H1 (cell line): ENCODE measurements around the gene PRR16. TPM values are rescaled to one million over a fixed set of nuclear protein-coding genes. Genes with fewer than 3 reads are reported as not detected.

Source experiments
- CTCF ChIA-PET: fragments of 300-600 bp; sonication (Branson Sonifier 250); formaldehyde crosslinking; loops from one replicate; lab custom pipeline; 2021; ENCODE audit not compliant: partially characterized antibody; lab: Charles Lee
- POLR2A ChIA-PET: fragments of 300-600 bp; sonication (Branson Sonifier 250); formaldehyde crosslinking; loops from one replicate; lab custom pipeline; 2021; ENCODE audit warnings: inconsistent platforms; ENCODE audit not compliant: partially characterized antibody; lab: Charles Lee
- DNase-seq, 2 experiments: peaks; one replicate each; pipeline versions ENCODE4 v3.0.0 to v3.0.0-alpha.2; 2010 to 2022; ENCODE audit warnings: low spot score in 2 of 2, low read depth in 1 of 2, mixed read lengths in 1 of 2
- FAIRE-seq: peaks from 2 replicates; lab custom pipeline; 2011; peaks lifted over from hg19 to GRCh38; lab: Jason Lieb, UNC
- H2AFZ ChIP-seq: 2 replicates; pipeline ENCODE4 v1.8.1; 2012; ENCODE audit warnings: low read length, inconsistent platforms
- H2AK5ac ChIP-seq: 2 replicates; pipeline ENCODE4 v1.6.1; 2013; ENCODE audit warnings: low read depth, low read length
- H2BK120ac ChIP-seq: replicated peaks from 2 replicates; pipeline ENCODE3; 2013; ENCODE audit warnings: low read depth, low read length, inconsistent platforms
- H2BK12ac ChIP-seq: 2 replicates; pipeline ENCODE4 v1.6.1; 2013; ENCODE audit warnings: low read depth, low read length
- H2BK15ac ChIP-seq: 2 replicates; pipeline ENCODE4 v1.6.1; 2013; ENCODE audit warnings: low read length
- H2BK20ac ChIP-seq: 2 replicates; pipeline ENCODE4 v1.6.1; 2013; ENCODE audit warnings: low read length
- H2BK5ac ChIP-seq: 2 replicates; pipeline ENCODE4 v1.6.1; 2013; ENCODE audit warnings: low read depth, low read length
- H3K14ac ChIP-seq: 2 replicates; pipeline ENCODE4 v1.6.1; 2013; ENCODE audit warnings: inconsistent platforms; ENCODE audit not compliant: insufficient read length
- H3K18ac ChIP-seq: 2 replicates; pipeline ENCODE4 v1.6.1; 2013; ENCODE audit warnings: low read length; ENCODE audit errors: extremely low read depth
- H3K23ac ChIP-seq: 2 replicates; pipeline ENCODE4 v1.6.1; 2013; ENCODE audit warnings: inconsistent platforms; ENCODE audit not compliant: insufficient read length
- H3K23me2 ChIP-seq: 2 replicates; pipeline ENCODE4 v1.6.1; 2013; ENCODE audit warnings: low read depth, low read length
- H3K27ac ChIP-seq: 2 replicates; pipeline ENCODE4 v1.6.1; 2011; ENCODE audit warnings: low read depth, low read length, inconsistent platforms
- H3K27me3 ChIP-seq, 4 experiments: replicated peaks in 1 of 4; 1 replicate in 1 of 4; 2 replicates in 3 of 4; pipeline versions ENCODE4 v1.6.1 to v1.8.1; 2011 to 2013; ENCODE audit warnings: low read length in 3 of 4, mild to moderate bottlenecking in 3 of 4, inconsistent platforms in 2 of 4, mixed read lengths in 2 of 4, moderate library complexity in 1 of 4; ENCODE audit not compliant: control insufficient read depth in 3 of 4, insufficient read depth in 3 of 4; ENCODE audit errors: extremely low read depth in 1 of 4
- H3K36me3 ChIP-seq, 4 experiments: 2 replicates each; pipeline versions ENCODE4 v1.6.1 to v1.8.1; 2011 to 2013; ENCODE audit warnings: mild to moderate bottlenecking in 4 of 4, low read length in 3 of 4, moderate library complexity in 2 of 4, control low read depth in 1 of 4, inconsistent platforms in 1 of 4; ENCODE audit not compliant: insufficient read depth in 4 of 4, control insufficient read depth in 2 of 4
- H3K4ac ChIP-seq: replicated peaks from 2 replicates; pipeline ENCODE3; 2013; ENCODE audit warnings: low read length, low read depth, mixed read lengths, inconsistent platforms; ENCODE audit not compliant: insufficient read length
- H3K4me1 ChIP-seq, 4 experiments: replicated peaks in 1 of 4; 1 replicate in 1 of 4; 2 replicates in 3 of 4; pipeline versions ENCODE4 v1.6.1 to v1.8.1; 2011 to 2013; ENCODE audit warnings: low read length in 3 of 4, inconsistent platforms in 2 of 4, mixed read lengths in 1 of 4; ENCODE audit not compliant: insufficient read depth in 4 of 4, control insufficient read depth in 3 of 4
- H3K4me2 ChIP-seq, 2 experiments: 2 replicates each; pipeline versions ENCODE4 v1.6.1 to v1.8.1; 2011 to 2013; ENCODE audit warnings: low read depth in 2 of 2, low read length in 2 of 2, control low read depth in 1 of 2, inconsistent platforms in 1 of 2, mild to moderate bottlenecking in 1 of 2; ENCODE audit not compliant: insufficient read depth in 1 of 2
- H3K4me3 ChIP-seq, 4 experiments: fragments of 200-600, 300-600 bp in 1 of 4; sonication (generic), shearing (Covaris generic), sonication (Bioruptor Twin) in 1 of 4; 2 replicates each; pipeline versions ENCODE4 v1.5.1 to v1.8.1; 2011 to 2016; ENCODE audit warnings: low read length in 4 of 4, low read depth in 3 of 4, control low read depth in 2 of 4, inconsistent platforms in 2 of 4, mild to moderate bottlenecking in 2 of 4, mixed read lengths in 1 of 4, moderate library complexity in 1 of 4; ENCODE audit not compliant: insufficient read depth in 2 of 4; ENCODE audit errors: extremely low read depth in 1 of 4
- H3K56ac ChIP-seq: replicated peaks from 2 replicates; pipeline ENCODE3; 2013; ENCODE audit warnings: low read depth, mild to moderate bottlenecking, mixed read lengths, low read length, inconsistent platforms; ENCODE audit not compliant: insufficient read length
- H3K79me1 ChIP-seq: 2 replicates; pipeline ENCODE4 v1.6.1; 2013; ENCODE audit warnings: low read depth, low read length, control low read depth
- H3K79me2 ChIP-seq, 2 experiments: 2 replicates each; pipeline versions ENCODE4 v1.6.1 to v1.8.1; 2012 to 2013; ENCODE audit warnings: low read length in 2 of 2, mild to moderate bottlenecking in 2 of 2, inconsistent platforms in 1 of 2; ENCODE audit not compliant: insufficient read depth in 2 of 2, control insufficient read depth in 1 of 2
- H3K9ac ChIP-seq, 4 experiments: replicated peaks in 1 of 4; 1 replicate in 1 of 4; 2 replicates in 3 of 4; pipeline versions ENCODE4 v1.6.1 to v1.8.1; 2011 to 2013; ENCODE audit warnings: low read depth in 3 of 4, low read length in 3 of 4, control low read depth in 2 of 4, mild to moderate bottlenecking in 2 of 4, moderate library complexity in 2 of 4, inconsistent platforms in 1 of 4; ENCODE audit errors: extremely low read depth in 1 of 4
- H3K9me3 ChIP-seq, 2 experiments: 2 replicates each; pipeline versions ENCODE4 v1.6.1 to v1.8.1; 2012 to 2013; ENCODE audit warnings: mild to moderate bottlenecking in 2 of 2, moderate library complexity in 2 of 2, control low read depth in 1 of 2, inconsistent platforms in 1 of 2, low read depth in 1 of 2, low read length in 1 of 2, mixed read lengths in 1 of 2; ENCODE audit not compliant: insufficient read depth in 2 of 2
- H4K20me1 ChIP-seq, 2 experiments: replicated peaks in 1 of 2; 2 replicates each; pipeline versions ENCODE3 to v1.8.1; 2011 to 2013; ENCODE audit warnings: inconsistent platforms in 2 of 2, low read length in 2 of 2, mild to moderate bottlenecking in 1 of 2; ENCODE audit not compliant: insufficient read depth in 2 of 2, control insufficient read depth in 1 of 2
- H4K5ac ChIP-seq: 2 replicates; pipeline ENCODE4 v1.6.1; 2013; ENCODE audit warnings: low read length, low read depth, mixed read lengths, inconsistent platforms; ENCODE audit not compliant: insufficient read length
- H4K8ac ChIP-seq: 2 replicates; pipeline ENCODE4 v1.8.0; 2013; ENCODE audit warnings: mild to moderate bottlenecking, moderate library complexity, low read length, inconsistent platforms; ENCODE audit not compliant: insufficient read depth; ENCODE audit errors: extremely low read depth
- H4K91ac ChIP-seq: replicated peaks from 2 replicates; pipeline ENCODE3; 2013; ENCODE audit warnings: low read length, mixed read lengths, inconsistent platforms; ENCODE audit not compliant: insufficient read length
- CEBPB ChIP-seq: IDR thresholded peaks from 2 replicates; pipeline ENCODE4 v1.6.1; 2012; ENCODE audit warnings: low read depth, low read length
- CREB1 ChIP-seq: IDR thresholded peaks from 2 replicates; pipeline ENCODE4 v1.6.1; 2012; ENCODE audit warnings: inconsistent platforms
- RAD21 ChIP-seq, 2 experiments: IDR thresholded peaks in 1 of 2; conservative IDR thresholded peaks in 1 of 2; 2 replicates each; pipeline ENCODE4 v1.6.1; 2011; ENCODE audit warnings: low read depth in 2 of 2, low read length in 2 of 2, improper control_type of control experiment in 1 of 2, inconsistent platforms in 1 of 2, mild to moderate bottlenecking in 1 of 2, moderate library complexity in 1 of 2
- SAP30 ChIP-seq: fragments of 300-600 bp; sonication (generic); IDR thresholded peaks from 2 replicates; pipeline ENCODE4 v1.7.1; 2012; ENCODE audit warnings: low read length, moderate library complexity, mild to moderate bottlenecking, inconsistent platforms; ENCODE audit not compliant: insufficient read depth, insufficient replicate concordance
- WGBS, 2 experiments: shearing (Covaris generic) in 1 of 2; methylation state at CpG; one replicate each; pipeline versions ENCODE4 v1.1.6 to v1.1.7; 2013 to 2015; ENCODE audit warnings: low lambda C conversion rate in 2 of 2, mixed read lengths in 2 of 2, inconsistent platforms in 1 of 2, low coverage in 1 of 2, missing lambda C conversion rate in 1 of 2; ENCODE audit not compliant: insufficient replicate concordance in 2 of 2, insufficient coverage in 1 of 2, insufficient read length in 1 of 2; ENCODE audit errors: extremely low coverage in 1 of 2, missing lambda C conversion rate in 1 of 2; 5-methylcytosine and 5-hydroxymethylcytosine counted together
- polyA plus RNA-seq, 7 experiments: library from polyadenylated mRNA; depleted of rRNA in 3 of 7; stranded (reverse) in 5 of 7; unstranded in 2 of 7; fragments of >200 nt in 5 of 7; fragments of 200-250 nt in 2 of 7; gene quantifications; 1 replicate in 5 of 7; 2 replicates in 1 of 7; 4 replicates in 1 of 7; pipeline versions ENCODE4 v1.2.1 to v1.2.3, GENCODE V29; 2011 to 2013; ENCODE audit warnings: missing spikeins in 2 of 7, mixed read lengths in 2 of 7
- total RNA-seq: library from RNA; stranded (reverse); fragmentation: NEBNext Ultra II Directional; extraction: Animal tissue kit (Norgen Biotek cat#: 25700); gene quantifications from 2 replicates; pipeline ENCODE4 v1.2.1, GENCODE V29; 2021
- TF ChIP-seq, protein P1 (sequence below): IDR thresholded peaks from 2 replicates; pipeline ENCODE4 v1.6.1; 2011; ENCODE audit warnings: low read length, improper control_type of control experiment

The PRR16 gene
- total and polyA plus RNA-seq, 2 of the 8 experiments (the other 6 are each of a cell fraction or from before 2014, with no cell fraction given) = 0.73 to 1.6 TPM

DNA sequence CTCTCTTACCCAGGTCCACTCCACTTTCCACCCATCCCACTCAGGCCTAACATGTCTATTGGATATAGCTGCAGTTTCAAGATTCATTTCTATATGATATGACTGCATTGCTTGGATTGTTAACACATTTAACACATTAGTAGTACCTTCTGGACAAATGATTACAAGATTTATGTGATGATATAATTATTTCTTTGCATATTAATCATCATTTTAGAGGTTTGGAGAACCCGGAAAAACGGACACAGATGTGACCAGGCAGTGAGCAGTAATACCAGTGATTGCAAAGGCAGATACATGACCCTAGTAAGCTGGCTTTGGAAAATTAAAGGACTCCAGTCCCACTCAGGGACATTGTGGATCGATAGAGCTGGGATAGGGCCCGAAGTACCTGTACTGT lies 103.8 kb downstream of the PRR16 start:
- H3K36me3 ChIP-seq = no peaks in the 10 kb centered on the region
- TF ChIP-seq CEBPB = no peak
- TF ChIP-seq SAP30 = no peak
- no peak for TF ChIP-seq CREB1
- no peak for TF ChIP-seq RAD21 (IDR thresholded peaks at IDR 0.05 in 1 of 2, conservative IDR thresholded peaks at IDR 0.05 in 1 of 2; ENCODE audit: low read depth in 2 of 2, low read length in 2 of 2)
- TF ChIP-seq, protein P1, sequence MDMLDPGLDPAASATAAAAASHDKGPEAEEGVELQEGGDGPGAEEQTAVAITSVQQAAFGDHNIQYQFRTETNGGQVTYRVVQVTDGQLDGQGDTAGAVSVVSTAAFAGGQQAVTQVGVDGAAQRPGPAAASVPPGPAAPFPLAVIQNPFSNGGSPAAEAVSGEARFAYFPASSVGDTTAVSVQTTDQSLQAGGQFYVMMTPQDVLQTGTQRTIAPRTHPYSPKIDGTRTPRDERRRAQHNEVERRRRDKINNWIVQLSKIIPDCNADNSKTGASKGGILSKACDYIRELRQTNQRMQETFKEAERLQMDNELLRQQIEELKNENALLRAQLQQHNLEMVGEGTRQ = no peak
- TF ChIP-seq, all 59 proteins: peak for 0
- H3K79me1 ChIP-seq = no peaks in the 10 kb centered on the region
- H4K5ac ChIP-seq = no peak overlapping the region
- H4K91ac ChIP-seq = no peak overlapping the region
- H3K23me2 ChIP-seq = no peaks in the 10 kb centered on the region
- no peak overlapping the region for H3K4ac ChIP-seq
- H2AK5ac ChIP-seq = no peak overlapping the region
- H2AFZ ChIP-seq = no peak overlapping the region
- H3K4me3 ChIP-seq = no peak overlapping the region
- DNase-seq = no peak
- no peak overlapping the region for H4K8ac ChIP-seq
- no peak overlapping the region for H3K9ac ChIP-seq
- no peaks in the 10 kb centered on the region for H3K9me3 ChIP-seq
- H2BK120ac ChIP-seq = no peak overlapping the region
- WGBS, 2 experiments = 73% methylated on average over 4 of the region's 4 CpGs; no CpG with 5 or more reads in 1 of the 2 experiments
- H3K56ac ChIP-seq = no peak overlapping the region
- H3K18ac ChIP-seq = no peak overlapping the region
- POLR2A ChIA-PET = no interaction called here
- H4K20me1 ChIP-seq = no peaks in the 10 kb centered on the region
- H3K14ac ChIP-seq = no peak overlapping the region
- no peak overlapping the region for H3K27ac ChIP-seq
- H3K23ac ChIP-seq = no peak overlapping the region
- CTCF ChIA-PET = interaction anchor here (0.5 kb wide), 1 partner anchor 983 kb away, joined by 5 read pairs; no protein-coding TSS in a partner anchor
- H3K79me2 ChIP-seq = no peaks in the 10 kb centered on the region
- no peak for FAIRE-seq
- H3K27me3 ChIP-seq = no peaks in the 10 kb centered on the region
- no peak overlapping the region for H2BK20ac ChIP-seq
- no peak overlapping the region for H2BK12ac ChIP-seq
- no peak overlapping the region for H2BK15ac ChIP-seq
- H3K4me1 ChIP-seq = no peaks in the 10 kb centered on the region
- H2BK5ac ChIP-seq = no peak overlapping the region
- no peak overlapping the region for H3K4me2 ChIP-seq
